PC-3 (cell line): ENCODE measurements around the gene CDKN1A.

Experiments
- CTCF ChIP-seq: fragments of 300-600 bp; sonication (generic); conservative IDR thresholded peaks from 2 replicates; pipeline ENCODE4 v1.5.1; 2017; ENCODE audit warnings: antibody characterized with exemption, low read depth, mild to moderate bottlenecking, low read length
- EZH2phosphoT487 ChIP-seq: fragments of 300-600 bp; sonication (generic); IDR thresholded peaks from 2 replicates; pipeline ENCODE4 v1.6.1; 2018; ENCODE audit warnings: mild to moderate bottlenecking, antibody characterized with exemption, low read length, borderline replicate concordance

- TF ChIP-seq CTCF (no peak), EZH2phosphoT487 (no peak)
Observed at GRCh38 chr6:36698196-36698595, 19.7 kb downstream of the CDKN1A start.
